ENCODE measurements around the gene SNX25.

The SNX25 gene

DNA sequence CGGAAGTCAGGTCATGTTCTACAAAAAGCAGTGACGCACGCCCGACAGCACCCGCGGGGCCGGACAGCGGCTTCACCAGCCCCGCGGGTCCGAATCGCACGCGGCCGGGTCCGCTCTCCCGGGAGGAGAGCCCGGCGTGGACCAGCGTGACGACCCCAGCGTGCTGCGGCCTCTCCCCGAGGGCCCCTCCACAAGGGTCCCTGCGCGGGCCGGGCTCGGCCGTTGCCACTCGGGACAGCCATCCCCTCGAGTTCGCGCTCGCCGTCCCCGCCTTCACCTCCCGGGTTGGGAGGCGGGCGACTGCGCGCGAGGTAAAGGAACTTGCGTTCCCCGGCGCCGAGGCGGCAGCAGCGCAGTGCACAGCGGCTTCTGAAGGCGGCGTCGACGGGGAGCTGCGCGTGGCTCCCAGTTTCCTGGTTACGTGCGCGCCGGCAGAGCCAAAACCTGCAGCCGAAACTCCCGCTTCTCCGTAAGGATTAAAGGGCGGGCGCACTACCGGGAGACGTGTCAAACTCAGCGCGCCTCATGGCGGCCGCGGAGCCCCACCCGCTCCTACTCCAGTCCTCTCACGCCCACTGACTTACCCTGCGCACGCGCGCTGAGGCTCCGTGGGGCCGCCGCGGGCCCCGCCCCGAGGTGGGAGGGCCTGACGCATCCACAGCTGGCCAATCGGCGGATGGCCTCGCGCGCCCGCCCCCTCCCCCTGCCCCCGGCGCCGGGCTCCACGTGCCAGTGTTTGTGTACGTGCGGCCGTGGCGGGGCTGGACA lies 186.7 kb downstream of the SNX25 start (continued):
- TF ChIP-seq, protein P1, sequence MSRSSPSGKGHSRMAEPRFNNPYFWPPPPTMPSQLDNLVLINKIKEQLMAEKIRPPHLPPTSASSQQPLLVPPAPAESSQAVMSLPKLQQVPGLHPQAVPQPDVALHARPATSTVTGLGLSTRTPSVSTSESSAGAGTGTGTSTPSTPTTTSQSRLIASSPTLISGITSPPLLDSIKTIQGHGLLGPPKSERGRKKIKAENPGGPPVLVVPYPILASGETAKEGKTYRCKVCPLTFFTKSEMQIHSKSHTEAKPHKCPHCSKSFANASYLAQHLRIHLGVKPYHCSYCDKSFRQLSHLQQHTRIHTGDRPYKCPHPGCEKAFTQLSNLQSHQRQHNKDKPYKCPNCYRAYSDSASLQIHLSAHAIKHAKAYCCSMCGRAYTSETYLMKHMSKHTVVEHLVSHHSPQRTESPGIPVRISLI (tag by site-specific recombination; IDR thresholded peaks at IDR 0.05) = no peak
- no peak; the same call in 1 of the 2 replicates for TF ChIP-seq YY2 (tag by site-specific recombination; IDR thresholded peaks at IDR 0.05)
- TF ChIP-seq, protein P2, sequence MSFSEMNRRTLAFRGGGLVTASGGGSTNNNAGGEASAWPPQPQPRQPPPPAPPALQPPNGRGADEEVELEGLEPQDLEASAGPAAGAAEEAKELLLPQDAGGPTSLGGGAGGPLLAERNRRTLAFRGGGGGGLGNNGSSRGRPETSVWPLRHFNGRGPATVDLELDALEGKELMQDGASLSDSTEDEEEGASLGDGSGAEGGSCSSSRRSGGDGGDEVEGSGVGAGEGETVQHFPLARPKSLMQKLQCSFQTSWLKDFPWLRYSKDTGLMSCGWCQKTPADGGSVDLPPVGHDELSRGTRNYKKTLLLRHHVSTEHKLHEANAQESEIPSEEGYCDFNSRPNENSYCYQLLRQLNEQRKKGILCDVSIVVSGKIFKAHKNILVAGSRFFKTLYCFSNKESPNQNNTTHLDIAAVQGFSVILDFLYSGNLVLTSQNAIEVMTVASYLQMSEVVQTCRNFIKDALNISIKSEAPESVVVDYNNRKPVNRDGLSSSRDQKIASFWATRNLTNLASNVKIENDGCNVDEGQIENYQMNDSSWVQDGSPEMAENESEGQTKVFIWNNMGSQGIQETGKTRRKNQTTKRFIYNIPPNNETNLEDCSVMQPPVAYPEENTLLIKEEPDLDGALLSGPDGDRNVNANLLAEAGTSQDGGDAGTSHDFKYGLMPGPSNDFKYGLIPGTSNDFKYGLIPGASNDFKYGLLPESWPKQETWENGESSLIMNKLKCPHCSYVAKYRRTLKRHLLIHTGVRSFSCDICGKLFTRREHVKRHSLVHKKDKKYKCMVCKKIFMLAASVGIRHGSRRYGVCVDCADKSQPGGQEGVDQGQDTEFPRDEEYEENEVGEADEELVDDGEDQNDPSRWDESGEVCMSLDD (tag by site-specific recombination; IDR thresholded peaks at IDR 0.05) = peak; percentile 82; the same call in 1 of the 2 replicates
- peak; percentile 82 for TF ChIP-seq ZNF76 (tag by site-specific recombination; IDR thresholded peaks at IDR 0.05; ENCODE audit: borderline replicate concordance, low read depth)
- no peak for TF ChIP-seq ZNF211 (tag by site-specific recombination; IDR thresholded peaks at IDR 0.05; ENCODE audit: low read depth)
- TF ChIP-seq ZNF214 (tag by site-specific recombination; IDR thresholded peaks at IDR 0.05; ENCODE audit: borderline replicate concordance) = no peak
- no peak for TF ChIP-seq ZNF48 (tag by site-specific recombination; IDR thresholded peaks at IDR 0.05)
- TF ChIP-seq ZNF791 (tag by site-specific recombination; IDR thresholded peaks at IDR 0.05) = no peak
- TF ChIP-seq ZNF391 (tag by site-specific recombination; IDR thresholded peaks at IDR 0.05; ENCODE audit: borderline replicate concordance, low read depth) = 0 out of 2 replicates have a peak, but pooled peaks have one; percentile 17
- peak; percentile 83; the same call in 1 of the 2 replicates for TF ChIP-seq ZNF777 (tag by site-specific recombination; IDR thresholded peaks at IDR 0.05; ENCODE audit: borderline replicate concordance)
- no peak for TF ChIP-seq ZNF404 (tag by site-specific recombination; IDR thresholded peaks at IDR 0.05)
- TF ChIP-seq, protein P3, sequence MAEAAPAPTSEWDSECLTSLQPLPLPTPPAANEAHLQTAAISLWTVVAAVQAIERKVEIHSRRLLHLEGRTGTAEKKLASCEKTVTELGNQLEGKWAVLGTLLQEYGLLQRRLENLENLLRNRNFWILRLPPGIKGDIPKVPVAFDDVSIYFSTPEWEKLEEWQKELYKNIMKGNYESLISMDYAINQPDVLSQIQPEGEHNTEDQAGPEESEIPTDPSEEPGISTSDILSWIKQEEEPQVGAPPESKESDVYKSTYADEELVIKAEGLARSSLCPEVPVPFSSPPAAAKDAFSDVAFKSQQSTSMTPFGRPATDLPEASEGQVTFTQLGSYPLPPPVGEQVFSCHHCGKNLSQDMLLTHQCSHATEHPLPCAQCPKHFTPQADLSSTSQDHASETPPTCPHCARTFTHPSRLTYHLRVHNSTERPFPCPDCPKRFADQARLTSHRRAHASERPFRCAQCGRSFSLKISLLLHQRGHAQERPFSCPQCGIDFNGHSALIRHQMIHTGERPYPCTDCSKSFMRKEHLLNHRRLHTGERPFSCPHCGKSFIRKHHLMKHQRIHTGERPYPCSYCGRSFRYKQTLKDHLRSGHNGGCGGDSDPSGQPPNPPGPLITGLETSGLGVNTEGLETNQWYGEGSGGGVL (tag by site-specific recombination; IDR thresholded peaks at IDR 0.05) = no peak
- TF ChIP-seq KLF16 (tag by site-specific recombination; IDR thresholded peaks at IDR 0.05) = no peak
- TF ChIP-seq ZNF747 (tag by site-specific recombination; IDR thresholded peaks at IDR 0.05) = no peak
- no peak for TF ChIP-seq ZNF311 (tag by site-specific recombination; IDR thresholded peaks at IDR 0.05; ENCODE audit: borderline replicate concordance)
- TF ChIP-seq ZBTB17 (tag by site-specific recombination; IDR thresholded peaks at IDR 0.05) = no peak; the same call in 1 of the 2 replicates
- 0 out of 2 replicates have a peak, but pooled peaks have one; percentile 21 for TF ChIP-seq ZNF843 (tag by site-specific recombination; IDR thresholded peaks at IDR 0.05)
- no peak for TF ChIP-seq ZNF157 (tag by site-specific recombination; IDR thresholded peaks at IDR 0.05)
- TF ChIP-seq ZNF248 (tag by site-specific recombination; IDR thresholded peaks at IDR 0.05) = no peak
- no peak for TF ChIP-seq ZNF510 (tag by site-specific recombination; IDR thresholded peaks at IDR 0.05; ENCODE audit: insufficient replicate concordance)
- TF ChIP-seq SETDB1 (IDR thresholded peaks at IDR 0.05; ENCODE audit: insufficient read length, low read length) = no peak
- TF ChIP-seq ZNF112 (tag by site-specific recombination; IDR thresholded peaks at IDR 0.05) = no peak
- TF ChIP-seq ZNF530 (tag by site-specific recombination; IDR thresholded peaks at IDR 0.05; ENCODE audit: low read depth) = no peak
- peak; percentile 59; the same call in 1 of the 2 replicates for TF ChIP-seq ZNF660 (tag by site-specific recombination; IDR thresholded peaks at IDR 0.05)
- TF ChIP-seq KLF9 (tag by site-specific recombination; IDR thresholded peaks at IDR 0.05; ENCODE audit: low read depth) = peak; percentile 88
- no peak; the same call in 1 of the 2 replicates for TF ChIP-seq KLF7 (tag by site-specific recombination; IDR thresholded peaks at IDR 0.05; ENCODE audit: borderline replicate concordance)
- no peak for TF ChIP-seq MEIS1 (CRISPR knock-in tag; IDR thresholded peaks at IDR 0.05; ENCODE audit: borderline replicate concordance)
- TF ChIP-seq ZNF169 (tag by site-specific recombination; IDR thresholded peaks at IDR 0.05) = no peak
- TF ChIP-seq, protein P4, sequence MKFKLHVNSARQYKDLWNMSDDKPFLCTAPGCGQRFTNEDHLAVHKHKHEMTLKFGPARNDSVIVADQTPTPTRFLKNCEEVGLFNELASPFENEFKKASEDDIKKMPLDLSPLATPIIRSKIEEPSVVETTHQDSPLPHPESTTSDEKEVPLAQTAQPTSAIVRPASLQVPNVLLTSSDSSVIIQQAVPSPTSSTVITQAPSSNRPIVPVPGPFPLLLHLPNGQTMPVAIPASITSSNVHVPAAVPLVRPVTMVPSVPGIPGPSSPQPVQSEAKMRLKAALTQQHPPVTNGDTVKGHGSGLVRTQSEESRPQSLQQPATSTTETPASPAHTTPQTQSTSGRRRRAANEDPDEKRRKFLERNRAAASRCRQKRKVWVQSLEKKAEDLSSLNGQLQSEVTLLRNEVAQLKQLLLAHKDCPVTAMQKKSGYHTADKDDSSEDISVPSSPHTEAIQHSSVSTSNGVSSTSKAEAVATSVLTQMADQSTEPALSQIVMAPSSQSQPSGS (tag by site-specific recombination; IDR thresholded peaks at IDR 0.05; ENCODE audit: low read depth) = peak; percentile 3
- TF ChIP-seq ZNF561 (tag by site-specific recombination; IDR thresholded peaks at IDR 0.05; ENCODE audit: borderline replicate concordance) = no peak; the same call in 1 of the 2 replicates
- TF ChIP-seq, protein P5, sequence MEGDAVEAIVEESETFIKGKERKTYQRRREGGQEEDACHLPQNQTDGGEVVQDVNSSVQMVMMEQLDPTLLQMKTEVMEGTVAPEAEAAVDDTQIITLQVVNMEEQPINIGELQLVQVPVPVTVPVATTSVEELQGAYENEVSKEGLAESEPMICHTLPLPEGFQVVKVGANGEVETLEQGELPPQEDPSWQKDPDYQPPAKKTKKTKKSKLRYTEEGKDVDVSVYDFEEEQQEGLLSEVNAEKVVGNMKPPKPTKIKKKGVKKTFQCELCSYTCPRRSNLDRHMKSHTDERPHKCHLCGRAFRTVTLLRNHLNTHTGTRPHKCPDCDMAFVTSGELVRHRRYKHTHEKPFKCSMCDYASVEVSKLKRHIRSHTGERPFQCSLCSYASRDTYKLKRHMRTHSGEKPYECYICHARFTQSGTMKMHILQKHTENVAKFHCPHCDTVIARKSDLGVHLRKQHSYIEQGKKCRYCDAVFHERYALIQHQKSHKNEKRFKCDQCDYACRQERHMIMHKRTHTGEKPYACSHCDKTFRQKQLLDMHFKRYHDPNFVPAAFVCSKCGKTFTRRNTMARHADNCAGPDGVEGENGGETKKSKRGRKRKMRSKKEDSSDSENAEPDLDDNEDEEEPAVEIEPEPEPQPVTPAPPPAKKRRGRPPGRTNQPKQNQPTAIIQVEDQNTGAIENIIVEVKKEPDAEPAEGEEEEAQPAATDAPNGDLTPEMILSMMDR (tag by site-specific recombination; IDR thresholded peaks at IDR 0.05) = no peak; the same call in 1 of the 2 replicates
